Measurements from ENCODE around the gene CCDC170. TPM values are rescaled to one million over a fixed set of nuclear protein-coding genes. Genes with fewer than 3 reads are reported as not detected.

CCDC170 gene
- total and polyA plus RNA-seq, 2 of the 8 experiments (the other 6 are each of a cell fraction or from before 2014, with no cell fraction given): 0.06 to 0.09 TPM

DNA sequence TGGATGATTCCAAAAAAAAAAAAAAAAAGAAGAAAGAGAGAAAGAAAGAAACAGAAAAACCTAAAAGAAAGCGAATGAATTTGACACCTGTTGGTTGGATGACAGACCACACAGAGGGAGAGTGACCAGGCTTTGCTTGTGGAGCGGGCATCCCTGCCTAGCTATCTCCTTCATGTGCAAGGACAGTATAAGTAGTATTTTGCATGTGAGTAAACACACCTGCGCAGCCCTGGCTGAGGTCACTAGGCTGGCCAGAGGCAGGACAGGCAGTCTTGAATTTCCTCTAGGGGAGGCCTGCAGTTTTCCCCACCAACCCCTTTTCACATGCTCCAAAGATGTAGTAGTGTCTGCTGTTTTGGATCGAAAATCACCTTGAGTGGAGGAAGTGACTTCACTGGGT, 126.4 kb downstream of the CCDC170 start:
- no peak overlapping the region for H2AK5ac ChIP-seq (ENCODE audit: low read depth, low read length)
- H3K27ac ChIP-seq (ENCODE audit: low read depth, low read length): no peak overlapping the region; the same call in 1 of the 2 replicates
- H2BK20ac ChIP-seq (ENCODE audit: low read length): no peak overlapping the region
- CTCF ChIA-PET (ENCODE audit: partially characterized antibody): interaction anchor here (1.0 to 2.4 kb wide), 2 partner anchors 10 to 21 kb away, joined by 3 to 8 read pairs; no protein-coding TSS in a partner anchor
- H4K5ac ChIP-seq (ENCODE audit: insufficient read length, low read depth, low read length): no peak overlapping the region
- peak; percentile 85 for FAIRE-seq
- H3K9me3 ChIP-seq (ENCODE audit: insufficient read depth in 2 of 2, low read depth in 1 of 2, low read length in 1 of 2): no peaks in the 10 kb centered on the region
- H3K4me3 ChIP-seq (ENCODE audit: extremely low read depth in 1 of 4, insufficient read depth in 2 of 4, low read depth in 3 of 4, low read length in 4 of 4): no peak overlapping the region; a peak in 1 of 8 replicates
- no peak overlapping the region for H4K8ac ChIP-seq (ENCODE audit: extremely low read depth, insufficient read depth, low read length)
- H3K79me2 ChIP-seq (ENCODE audit: control insufficient read depth in 1 of 2, insufficient read depth in 2 of 2, low read length in 2 of 2): no peaks in the 10 kb centered on the region
- H3K4ac ChIP-seq (replicated peaks; ENCODE audit: insufficient read length, low read depth, low read length): no peak overlapping the region
- H3K14ac ChIP-seq (ENCODE audit: insufficient read length): no peak overlapping the region
- H4K20me1 ChIP-seq (replicated peaks in 1 of 2; ENCODE audit: control insufficient read depth in 1 of 2, insufficient read depth in 2 of 2, low read length in 2 of 2): no peaks in the 10 kb centered on the region
- no peak overlapping the region for H3K23ac ChIP-seq (ENCODE audit: insufficient read length)
- no peak overlapping the region for H2AFZ ChIP-seq (ENCODE audit: low read length)
- no peak overlapping the region for H2BK15ac ChIP-seq (ENCODE audit: low read length)
- H2BK5ac ChIP-seq (ENCODE audit: low read depth, low read length): 0 out of 2 replicates have a peak overlapping the region, but pooled peaks have one; percentile 12
- H2BK120ac ChIP-seq (replicated peaks; ENCODE audit: low read depth, low read length): no peak overlapping the region
- H3K56ac ChIP-seq (replicated peaks; ENCODE audit: insufficient read length, low read depth, low read length): no peak overlapping the region
- H3K79me1 ChIP-seq (ENCODE audit: low read depth, low read length): no peaks in the 10 kb centered on the region
- H3K36me3 ChIP-seq (ENCODE audit: control insufficient read depth in 2 of 4, insufficient read depth in 4 of 4, low read length in 3 of 4): no peaks in the 10 kb centered on the region
- no peak overlapping the region for H4K91ac ChIP-seq (replicated peaks; ENCODE audit: insufficient read length, low read length)
- DNase-seq (ENCODE audit: low read depth in 1 of 2, low spot score in 2 of 2): peak in 1 of 2 experiments; percentile 50
- POLR2A ChIA-PET (ENCODE audit: partially characterized antibody): no interaction called here
- no peaks in the 10 kb centered on the region for H3K27me3 ChIP-seq (replicated peaks in 1 of 4; ENCODE audit: control insufficient read depth in 3 of 4, extremely low read depth in 1 of 4, insufficient read depth in 3 of 4, low read length in 3 of 4)
- H3K18ac ChIP-seq (ENCODE audit: extremely low read depth, low read length): no peak overlapping the region
- no peak overlapping the region for H3K9ac ChIP-seq (replicated peaks in 1 of 4; ENCODE audit: extremely low read depth in 1 of 4, low read depth in 3 of 4, low read length in 3 of 4)
- H3K23me2 ChIP-seq (ENCODE audit: low read depth, low read length): no peaks in the 10 kb centered on the region; the same call in 1 of the 2 replicates
- H3K4me2 ChIP-seq (ENCODE audit: insufficient read depth in 1 of 2, low read depth in 2 of 2, low read length in 2 of 2): peak overlapping the region; percentile 25 to 47; a peak in 2 of 4 replicates
- WGBS, 2 experiments (ENCODE audit: extremely low coverage in 1 of 2, insufficient coverage in 1 of 2, insufficient read length in 1 of 2, insufficient replicate concordance in 2 of 2, low coverage in 1 of 2, low lambda C conversion rate in 2 of 2, missing lambda C conversion rate in 1 of 2): 59% methylated on average over 4 of the region's 4 CpGs; no CpG with 5 or more reads in 1 of the 2 experiments
- no peak for TF ChIP-seq CTBP2 (IDR thresholded peaks at IDR 0.05; ENCODE audit: borderline replicate concordance, insufficient read depth, insufficient read length, low read length)
- peak; percentile 71; the same call in 1 of the 2 replicates for TF ChIP-seq TCF12 (IDR thresholded peaks at IDR 0.05; ENCODE audit: low read depth, low read length)
- TF ChIP-seq CHD1 (IDR thresholded peaks at IDR 0.05; ENCODE audit: low read depth, low read length): no peak
- TF ChIP-seq SAP30 (IDR thresholded peaks at IDR 0.05; ENCODE audit: insufficient read depth, insufficient replicate concordance, low read length): no peak
- TF ChIP-seq POLR2AphosphoS5 (IDR thresholded peaks at IDR 0.05; ENCODE audit: low read depth, low read length): no peak
- TF ChIP-seq, protein P1, sequence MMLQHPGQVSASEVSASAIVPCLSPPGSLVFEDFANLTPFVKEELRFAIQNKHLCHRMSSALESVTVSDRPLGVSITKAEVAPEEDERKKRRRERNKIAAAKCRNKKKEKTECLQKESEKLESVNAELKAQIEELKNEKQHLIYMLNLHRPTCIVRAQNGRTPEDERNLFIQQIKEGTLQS (IDR thresholded peaks at IDR 0.05; ENCODE audit: insufficient read depth, low read depth, low read length): no peak
- no peak for TF ChIP-seq CREB1 (IDR thresholded peaks at IDR 0.05)
- no peak for TF ChIP-seq CBX5 (IDR thresholded peaks at IDR 0.05; ENCODE audit: low read depth, low read length)
- peaks cover 2 to 12% (median 8%) of the 10 kb centered on the region in 4 experiments; a peak in 6 of 7 replicates for H3K4me1 ChIP-seq (replicated peaks in 1 of 4; ENCODE audit: control insufficient read depth in 3 of 4, insufficient read depth in 4 of 4, low read length in 3 of 4)
- H2BK12ac ChIP-seq (ENCODE audit: low read depth, low read length): no peak overlapping the region
